HS-5 (cell line): ENCODE results near the gene EVI5L.
"Not testable (repeated sequence)": the region's sequence is repeated elsewhere in the genome, so short reads cannot be mapped to it uniquely, and the experiment has no call there.

Experiments used
- DNase-seq: peaks from one replicate; pipeline ENCODE4 v3.0.0-alpha.2; 2012; ENCODE audit warnings: low read depth

Gene EVI5L

DNA sequence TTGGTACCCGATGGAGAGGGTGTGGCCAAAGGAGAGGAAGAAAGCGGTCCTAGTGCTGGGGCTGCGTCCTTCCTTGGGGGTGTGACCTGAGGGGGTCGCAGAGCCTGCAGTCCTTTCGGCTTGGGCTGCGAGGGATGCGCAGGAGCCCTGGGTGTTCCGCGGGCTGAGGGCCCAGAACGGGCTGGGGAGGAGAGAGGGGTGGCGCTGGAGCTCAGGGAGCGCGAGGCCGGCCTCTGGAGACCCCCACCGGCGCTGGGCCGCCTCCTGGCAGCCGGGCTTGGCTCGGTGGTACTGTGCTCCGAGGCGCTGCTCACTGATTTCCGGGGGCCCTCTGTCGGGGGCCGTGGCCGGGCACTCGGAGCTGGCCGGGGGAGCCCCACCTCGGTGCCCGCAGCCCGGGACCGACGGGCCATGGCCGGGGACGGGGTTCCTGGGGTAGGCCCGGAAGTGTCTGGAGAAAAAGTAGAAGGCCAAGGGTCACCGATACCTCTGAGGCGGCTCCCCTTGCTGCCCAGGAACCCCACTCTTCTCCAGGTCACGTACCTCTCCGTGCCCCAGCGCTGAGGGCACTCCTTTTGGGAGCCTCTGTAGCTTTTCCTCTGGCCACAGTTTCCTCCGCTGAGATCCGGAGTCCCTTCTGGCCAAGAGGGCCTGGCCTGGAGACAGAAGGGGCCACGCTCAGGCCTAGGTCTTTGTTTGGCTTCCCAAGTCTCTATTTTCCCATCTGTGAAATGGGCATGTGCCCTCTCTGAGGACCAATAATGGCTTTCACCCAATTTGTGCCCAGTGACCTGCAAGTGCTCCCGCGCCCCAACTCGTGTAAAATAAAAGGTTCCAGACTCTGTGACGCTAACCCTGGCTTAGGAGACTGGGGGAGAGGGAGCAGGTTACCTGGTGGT is 42.5 kb downstream of the EVI5L start:
- DNase-seq = no peak

DNA sequence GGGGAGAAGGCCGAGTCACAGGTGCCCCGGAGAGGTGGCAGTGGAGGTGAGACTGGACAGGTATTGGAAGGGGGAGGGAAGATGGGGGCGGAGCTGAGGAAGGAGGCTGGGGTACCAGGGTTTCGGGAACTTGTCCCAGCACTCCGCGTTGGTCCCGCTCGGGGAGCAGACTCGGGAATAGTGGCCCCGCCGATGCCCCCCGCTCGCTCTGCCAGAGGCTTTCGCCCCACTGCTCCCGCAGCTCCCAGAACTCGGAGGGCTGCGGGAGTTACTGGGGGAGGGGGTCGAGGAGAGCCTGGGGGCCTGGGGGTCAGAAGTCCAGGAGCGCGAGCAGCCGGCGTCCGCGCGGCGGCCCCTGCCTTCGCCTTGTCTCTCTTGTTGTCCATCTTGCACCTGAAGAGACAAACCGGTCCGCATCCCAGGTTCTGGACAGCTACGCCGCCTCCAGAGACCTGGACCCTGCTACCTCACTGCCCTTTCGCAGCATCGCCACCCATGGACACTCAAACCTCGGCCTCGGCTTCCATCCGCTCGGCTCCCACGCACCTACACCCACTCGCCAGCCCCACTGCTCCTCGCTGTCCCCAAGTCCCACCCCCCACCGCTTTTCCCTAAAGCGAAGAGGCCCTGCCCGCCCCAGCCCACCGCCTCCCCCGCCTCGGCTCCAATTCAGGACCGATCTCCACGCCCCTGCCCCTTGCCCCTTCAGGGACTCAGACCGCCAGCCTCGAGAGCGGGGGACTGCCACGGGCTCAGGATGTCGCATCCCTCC is 43.5 kb downstream of the EVI5L start:
- no peak for DNase-seq

DNA sequence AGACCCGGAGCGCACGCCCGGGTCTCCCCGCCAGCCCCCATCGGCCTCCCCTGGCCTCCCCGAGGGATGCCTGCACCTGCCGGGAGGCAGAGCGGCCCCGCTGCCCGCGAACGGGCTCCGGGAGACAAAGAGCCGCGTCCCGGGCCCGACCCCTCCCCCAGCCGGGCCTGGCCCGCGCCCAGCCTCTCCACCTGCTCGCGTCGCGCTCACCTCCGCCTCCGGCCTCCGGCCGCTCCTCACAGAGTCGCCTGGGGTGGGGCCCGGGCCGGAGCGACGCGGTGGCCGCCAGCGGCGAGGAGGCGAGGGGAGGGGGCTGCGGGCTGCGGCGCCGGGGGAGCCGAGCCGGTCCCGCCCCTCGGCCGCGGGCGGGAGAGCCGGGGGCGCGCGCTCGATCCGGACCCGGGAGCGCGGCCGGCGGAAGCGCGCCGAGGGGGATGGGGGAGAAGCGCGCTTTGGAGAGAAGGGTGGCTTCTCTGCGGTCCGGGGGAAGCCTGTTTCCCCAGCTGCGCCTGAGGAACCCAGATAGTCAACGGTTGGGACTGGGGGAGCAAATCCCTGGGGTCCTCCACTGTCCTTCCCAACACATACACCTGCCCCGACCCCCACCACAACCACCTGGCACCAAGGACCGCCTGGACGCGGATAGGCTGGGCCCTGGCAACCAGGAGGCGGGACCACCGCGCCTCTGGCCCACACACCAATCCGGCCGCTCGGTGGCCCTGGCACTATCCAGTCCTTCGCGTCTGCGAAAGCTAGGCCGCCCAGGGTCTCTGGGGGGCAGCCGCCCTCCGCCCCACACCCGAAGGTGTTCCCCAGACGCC is 44.3 kb downstream of the EVI5L start, which contains the start of gene PRR36:
Gene PRR36, minus strand, starts transcription at position 315 of the 821 bp plus-strand sequence. CDS start 701 bp downstream, outside the sequence.
- DNase-seq = no peak

DNA sequence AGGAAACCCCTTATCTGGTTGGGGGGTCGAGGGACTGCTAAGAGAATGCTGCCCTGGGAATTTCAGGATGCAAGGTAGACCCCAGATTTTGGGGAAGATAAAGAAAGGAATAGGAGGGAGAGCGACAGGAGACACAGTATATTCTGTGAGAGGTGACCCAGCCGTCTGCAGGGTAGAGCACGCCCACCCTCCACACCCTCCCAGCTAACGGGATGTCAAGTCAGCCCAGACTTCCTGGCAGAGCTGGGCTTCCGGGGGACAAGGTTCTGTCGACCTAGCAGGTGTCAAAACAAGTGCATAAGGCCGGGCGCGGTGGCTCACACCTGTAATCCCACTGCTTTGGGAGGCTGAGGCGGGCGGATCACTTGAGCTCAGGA is 44.9 kb downstream of the EVI5L start:
- DNase-seq = no peak

DNA sequence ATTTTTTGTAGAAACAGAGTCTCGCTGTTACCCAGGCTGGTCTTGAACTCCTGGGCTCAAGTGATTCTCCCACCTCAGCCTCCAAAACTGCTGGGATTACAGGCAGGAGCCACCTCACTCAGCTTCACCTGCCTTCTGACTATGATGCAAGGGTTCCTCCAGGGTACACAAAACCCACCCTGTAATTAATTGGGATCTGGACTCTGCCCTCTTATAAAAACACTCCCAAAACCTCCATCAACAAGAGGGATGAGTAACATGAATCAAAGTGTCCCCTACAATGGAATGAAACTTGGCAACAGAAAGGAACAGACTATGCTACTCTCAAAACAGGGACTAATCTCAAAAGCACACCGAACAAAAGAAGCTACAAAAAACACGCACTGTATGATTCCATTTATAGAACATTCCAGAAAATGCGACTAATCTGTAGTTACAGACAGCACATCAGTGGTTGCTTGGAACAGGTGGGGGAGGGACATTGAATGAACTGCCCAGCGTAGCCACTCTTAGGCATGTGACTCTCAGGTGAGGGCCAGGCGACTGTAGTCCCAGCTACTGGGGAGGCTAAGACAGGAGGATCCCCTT is 47.3 kb downstream of the EVI5L start:
- DNase-seq = no peak

DNA sequence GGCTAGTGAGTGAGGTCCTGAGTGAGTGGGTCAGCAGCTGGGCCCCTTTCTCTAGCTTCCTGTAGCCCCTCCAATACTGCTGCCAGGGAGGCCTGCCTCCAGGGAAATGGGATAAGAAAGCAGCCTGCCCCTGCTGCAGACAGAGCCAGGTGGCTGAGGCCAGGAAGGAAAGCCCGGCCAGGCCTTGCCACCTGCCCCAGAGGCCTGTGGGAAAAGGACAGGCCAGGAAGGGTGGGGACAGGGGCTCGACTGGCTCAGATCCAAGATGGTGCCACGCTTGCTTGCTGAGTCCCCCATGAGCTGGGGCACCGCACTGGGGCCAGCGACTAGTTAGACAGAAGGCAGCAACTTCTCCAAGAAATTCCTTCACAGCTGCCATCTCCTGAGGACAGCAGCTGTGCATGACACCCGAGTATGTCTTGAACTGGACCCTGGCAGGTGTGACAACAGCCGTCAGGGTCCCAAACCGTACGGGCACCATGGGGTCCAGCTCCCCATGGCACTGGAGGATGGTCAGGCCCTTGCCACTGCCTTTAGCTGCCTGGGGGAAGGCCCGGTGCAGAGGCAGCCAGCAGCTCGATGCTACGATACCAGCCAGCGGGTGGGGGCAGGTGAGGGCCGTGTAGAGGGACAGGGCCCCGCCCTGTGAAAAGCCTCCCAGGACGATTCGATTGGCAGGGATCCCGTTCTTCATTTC is 49.2 kb downstream of the EVI5L start:
- no peak for DNase-seq

DNA sequence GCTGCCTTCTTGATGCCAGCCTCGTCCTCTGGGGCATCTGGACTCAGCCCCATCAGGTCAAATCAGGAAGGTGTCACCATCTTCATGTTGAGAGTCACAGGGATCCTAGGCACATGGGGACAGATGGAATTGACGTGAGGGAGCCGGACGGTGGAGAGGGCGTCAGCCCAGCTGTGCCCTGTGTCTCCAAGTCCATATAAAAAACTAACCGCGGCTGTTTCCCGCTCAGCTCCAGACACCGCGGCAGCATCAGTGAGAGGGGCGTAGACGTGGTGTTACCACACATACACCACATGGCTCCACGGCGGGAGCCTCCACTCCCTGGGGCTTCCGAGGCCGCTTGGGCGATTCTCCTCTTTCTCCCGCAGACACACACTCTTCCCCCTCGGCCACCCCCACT is 49.8 kb downstream of the EVI5L start:
- DNase-seq = no peak

DNA sequence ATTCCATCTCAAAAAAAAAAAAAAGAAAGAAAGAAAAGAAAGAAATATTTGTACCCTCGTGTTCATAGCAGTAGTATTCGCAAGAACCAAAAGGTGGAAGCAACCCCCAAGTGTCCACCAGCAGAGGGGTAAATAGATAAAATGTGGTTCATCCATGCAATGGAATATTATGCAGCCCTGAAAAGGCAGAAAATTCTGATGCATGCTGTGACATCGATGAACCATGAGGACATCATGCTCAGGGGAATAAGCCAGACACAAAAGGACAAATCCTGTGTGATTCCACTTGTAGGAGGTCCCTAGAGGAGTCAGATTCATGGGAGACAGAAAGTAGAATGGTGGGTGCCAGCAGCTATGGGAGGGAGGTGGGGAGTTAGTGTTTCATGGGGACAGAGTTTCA is 51.9 kb downstream of the EVI5L start:
- DNase-seq = no peak

DNA sequence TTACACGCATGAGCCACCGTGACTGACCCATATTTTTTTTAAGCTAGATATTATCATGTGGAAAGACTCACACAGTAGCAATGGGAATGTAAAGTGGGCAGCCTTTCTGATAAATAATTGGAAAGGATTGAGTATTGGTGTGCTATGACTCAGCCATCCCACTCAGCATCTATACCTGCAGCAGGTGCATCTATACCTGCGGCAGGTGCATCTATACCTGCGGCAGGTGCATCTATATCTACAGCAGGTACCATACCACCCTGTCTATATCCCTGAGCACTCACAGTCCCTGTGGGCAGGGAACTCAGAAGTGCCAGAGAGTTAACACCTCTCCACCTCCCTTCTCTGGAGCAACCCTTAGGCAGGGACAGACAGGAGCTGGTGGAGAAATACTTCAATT is 53.1 kb downstream of the EVI5L start:
- no peak for DNase-seq

DNA sequence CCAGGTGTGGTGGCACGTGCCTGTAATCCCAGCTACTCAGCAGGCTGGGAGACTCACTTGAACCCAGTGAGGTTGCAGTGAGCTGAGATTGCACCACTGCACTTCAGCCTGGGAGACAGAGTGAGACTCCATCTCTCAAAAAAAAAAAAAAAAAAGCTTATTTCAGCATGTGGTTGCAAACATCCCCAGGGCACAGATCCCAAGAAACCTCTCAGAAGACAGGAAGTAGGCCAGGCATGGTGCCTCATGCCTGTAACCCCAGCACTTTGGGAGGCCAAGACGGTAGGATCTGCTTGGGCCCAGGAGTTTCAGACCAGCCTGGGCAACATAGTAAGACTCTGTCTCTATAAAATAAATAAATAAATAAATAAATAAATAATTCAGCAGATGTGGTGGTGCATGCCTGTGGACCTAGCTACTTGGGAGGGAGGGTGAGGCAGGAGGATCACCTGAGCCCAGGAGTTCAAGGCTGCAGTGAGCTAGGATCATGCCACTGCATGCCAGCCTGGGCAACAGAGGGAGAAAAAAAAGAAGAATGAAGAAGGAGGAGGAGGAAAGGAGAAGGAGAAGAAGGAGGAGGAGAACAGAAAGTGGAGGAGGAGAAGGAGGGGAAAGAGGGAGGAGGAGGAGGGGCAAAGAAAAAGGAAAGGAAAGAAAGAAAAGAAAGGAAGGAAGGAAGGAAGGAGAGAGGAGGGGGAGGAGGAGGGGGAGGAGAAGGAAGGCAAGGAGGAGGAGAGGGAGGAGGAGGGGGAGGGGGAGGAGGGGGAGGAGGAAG is 54.0 kb downstream of the EVI5L start:
- DNase-seq = no peak

DNA sequence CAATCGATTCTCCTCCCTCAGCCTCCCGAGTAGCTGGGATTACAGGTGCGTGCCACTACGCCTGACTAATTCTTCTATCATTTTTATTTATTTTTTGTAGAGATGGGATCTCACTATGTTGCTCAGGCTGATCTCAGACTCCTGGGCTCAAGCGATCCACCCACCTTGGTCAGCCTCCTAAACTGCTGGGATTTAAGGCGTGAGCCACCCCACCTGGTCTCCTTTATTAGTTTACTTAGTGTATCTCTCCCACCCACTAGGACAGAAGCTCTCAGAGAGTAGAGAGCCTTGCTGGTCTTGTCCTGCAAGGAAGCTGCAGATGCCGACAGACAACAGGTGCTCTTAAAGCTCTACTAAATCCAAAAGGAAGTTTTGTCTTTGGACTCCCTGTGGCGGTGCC is 55.8 kb downstream of the EVI5L start:
- no peak for DNase-seq

DNA sequence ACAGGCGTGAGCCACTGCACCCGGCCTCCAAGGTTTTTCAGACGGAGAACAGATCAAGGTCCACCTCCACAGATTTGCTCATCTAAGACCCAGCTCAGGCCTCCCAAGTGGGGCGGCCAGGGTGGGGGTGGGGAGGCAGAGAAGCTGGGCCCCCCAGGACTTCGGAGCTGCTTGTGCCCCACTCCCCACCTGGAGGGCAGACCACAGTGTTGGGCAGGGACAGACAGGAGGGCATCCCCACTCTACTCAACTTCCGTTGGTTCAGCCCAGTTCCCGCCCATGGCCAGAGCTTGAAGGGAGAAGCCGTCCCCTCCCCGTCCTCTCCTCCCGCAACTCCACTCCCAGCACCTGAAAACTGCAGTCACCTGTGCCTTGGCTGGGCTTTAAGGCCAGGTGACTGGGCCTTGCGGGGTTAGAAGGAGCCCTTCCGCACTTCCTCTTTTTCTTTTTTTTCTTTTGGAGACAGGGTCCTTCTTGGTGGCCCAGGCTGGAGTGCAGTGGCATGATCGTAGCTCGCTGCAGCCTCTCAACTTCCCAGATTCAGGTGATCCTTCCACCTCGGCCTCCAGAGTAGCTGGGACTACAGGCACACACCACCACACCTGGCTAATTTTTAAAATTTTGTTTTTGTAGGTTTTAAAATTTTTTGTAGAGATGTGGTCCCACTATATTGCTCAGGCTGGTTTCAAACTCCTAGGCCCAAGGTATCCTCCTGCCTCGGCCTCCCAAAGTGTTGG is 57.6 kb downstream of the EVI5L start:
- DNase-seq = no peak

DNA sequence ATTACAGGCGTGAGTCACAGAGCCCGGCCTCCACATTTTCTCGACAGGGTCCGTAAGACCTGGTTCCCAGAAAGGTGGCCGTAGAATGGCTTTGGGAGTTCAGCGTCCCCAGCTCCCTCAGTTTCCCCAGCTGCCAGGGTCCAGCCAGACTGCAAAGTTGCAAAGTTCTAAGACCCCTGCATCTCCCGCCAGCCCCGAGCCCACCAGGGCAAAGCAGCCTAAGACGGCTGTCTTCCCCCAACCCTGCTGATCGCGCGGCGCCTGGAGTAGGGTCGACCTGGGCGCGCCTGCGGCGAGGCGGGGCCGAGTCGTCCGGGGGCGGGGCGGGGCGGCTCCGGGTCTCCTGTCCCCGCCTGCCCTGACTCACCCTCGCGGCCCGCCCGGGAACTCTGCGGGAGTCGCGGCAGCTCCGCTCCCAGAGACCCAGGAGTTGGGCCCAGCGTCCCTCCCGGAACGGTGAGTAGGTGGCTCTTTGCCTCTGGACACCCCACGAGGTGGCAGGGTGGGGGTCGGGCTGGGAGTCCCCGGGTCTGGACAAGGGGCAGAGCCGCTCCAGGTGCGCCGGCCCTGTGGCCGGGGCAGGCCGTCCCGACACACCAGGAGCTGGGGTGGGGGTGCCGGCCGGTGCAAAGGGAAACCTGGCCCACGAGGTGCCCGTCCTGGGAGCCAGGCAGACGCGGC is 58.3 kb downstream of the EVI5L start, which contains the start of gene LRRC8E:
Gene LRRC8E, plus strand, starts transcription at position 366 of the 681 bp plus-strand sequence. CDS start 7,094 bp downstream, outside the sequence.
- no peak for DNase-seq

DNA sequence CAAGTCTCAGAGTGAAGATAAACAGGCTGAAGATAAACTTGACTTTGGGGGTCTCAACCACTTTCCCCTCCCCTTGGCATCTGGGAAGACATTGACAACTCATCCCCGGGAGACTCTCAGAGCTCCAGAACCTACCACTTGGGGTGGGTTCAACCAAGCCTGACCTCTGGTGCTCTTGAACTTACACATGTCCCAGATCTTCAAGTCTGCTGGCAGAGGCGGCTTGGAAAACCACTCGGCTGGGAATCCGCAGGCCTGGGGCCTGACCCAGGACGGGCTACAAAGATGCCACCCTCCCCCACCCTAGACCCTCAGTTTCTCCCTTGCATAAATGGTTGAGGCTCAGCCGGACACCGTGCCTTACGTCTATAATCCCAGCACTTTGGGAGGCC is 58.8 kb downstream of the EVI5L start:
- no peak for DNase-seq

DNA sequence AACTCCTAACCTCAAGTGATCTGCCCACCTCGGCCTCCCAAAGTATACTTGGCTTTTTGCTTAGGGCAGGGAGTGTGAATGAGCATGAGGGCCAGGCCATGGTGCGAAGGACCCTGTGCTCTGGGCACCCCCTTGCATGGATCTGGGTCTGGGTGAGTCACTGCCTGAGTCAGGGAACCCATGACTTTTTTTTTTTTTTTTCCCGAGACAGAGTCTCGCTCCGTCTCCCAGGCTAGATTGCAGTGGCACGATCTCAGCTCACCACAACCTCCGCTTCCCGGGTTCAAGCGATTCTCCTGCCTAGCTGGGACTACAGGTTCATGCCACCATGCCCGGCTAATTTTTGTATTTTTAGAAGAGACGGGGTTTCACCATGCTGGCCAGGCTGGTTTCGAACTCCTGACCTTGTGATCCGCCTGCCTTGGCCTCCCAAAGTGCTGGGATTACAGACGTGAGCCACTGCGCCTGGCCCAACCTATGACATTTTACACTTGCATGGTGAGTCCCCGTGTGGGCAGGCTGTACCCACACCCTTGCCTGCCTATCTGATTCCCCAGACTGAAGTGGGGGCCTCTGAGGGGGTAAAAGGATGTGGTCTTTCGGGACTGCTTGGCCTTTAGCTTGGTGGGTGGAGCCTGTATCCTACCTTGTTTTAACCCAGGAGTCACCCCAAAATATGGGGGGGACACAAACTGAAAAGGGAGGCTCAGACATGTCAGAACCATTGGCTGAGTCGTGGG is 63.5 kb downstream of the EVI5L start:
- not testable (repeated sequence) for DNase-seq

DNA sequence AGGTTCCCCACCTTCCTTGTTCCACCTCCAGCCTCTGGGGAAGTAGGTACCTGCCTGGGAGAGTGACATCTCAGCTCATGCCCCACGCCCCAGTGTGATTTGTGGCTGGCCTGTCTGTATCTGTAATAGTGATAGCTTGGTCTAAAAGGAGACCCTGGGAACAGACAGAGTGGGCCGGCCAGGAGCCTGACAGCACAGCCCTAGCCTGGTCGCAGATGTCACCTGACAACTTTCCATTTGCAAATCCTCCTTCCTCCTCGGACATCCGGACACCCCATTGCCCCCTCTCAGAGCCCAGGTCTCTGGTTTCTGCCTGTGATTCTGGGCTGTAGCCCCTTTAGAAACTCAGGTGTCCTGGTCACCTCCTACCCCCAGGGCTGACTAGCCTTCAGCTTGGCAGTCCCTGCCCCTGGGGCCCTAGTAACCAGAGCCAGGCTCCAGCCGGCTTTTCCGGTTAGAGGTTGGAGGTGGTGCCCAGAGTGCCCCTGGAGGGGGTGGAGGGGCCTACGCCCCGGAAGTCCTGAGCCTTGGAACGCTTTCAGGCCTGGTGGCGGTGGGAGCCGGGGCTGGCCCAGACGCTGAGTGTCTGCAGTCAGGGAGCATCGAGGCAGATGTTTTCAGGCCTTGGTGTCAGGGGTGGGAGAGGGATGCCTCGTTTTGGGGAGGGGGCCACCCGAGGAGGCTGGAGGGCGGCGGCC is 64.7 kb downstream of the EVI5L start:
- DNase-seq = no peak

DNA sequence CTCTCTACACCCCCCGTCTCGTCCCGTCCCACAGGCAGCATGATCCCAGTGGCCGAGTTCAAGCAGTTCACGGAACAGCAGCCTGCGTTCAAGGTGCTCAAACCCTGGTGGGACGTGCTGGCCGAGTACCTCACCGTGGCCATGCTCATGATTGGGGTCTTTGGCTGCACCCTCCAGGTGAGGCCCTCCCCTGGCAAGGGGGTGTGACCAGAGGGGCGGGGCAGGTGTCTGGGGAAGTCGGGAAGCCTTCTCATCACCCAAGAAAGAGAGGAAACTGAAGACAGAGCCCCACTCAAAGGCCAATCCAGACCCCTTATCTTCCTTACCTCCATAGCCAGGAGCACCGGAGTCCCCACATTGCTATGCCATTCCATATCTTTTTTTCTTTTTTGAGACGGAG is 65.5 kb downstream of the EVI5L start:
- DNase-seq = no peak

DNA sequence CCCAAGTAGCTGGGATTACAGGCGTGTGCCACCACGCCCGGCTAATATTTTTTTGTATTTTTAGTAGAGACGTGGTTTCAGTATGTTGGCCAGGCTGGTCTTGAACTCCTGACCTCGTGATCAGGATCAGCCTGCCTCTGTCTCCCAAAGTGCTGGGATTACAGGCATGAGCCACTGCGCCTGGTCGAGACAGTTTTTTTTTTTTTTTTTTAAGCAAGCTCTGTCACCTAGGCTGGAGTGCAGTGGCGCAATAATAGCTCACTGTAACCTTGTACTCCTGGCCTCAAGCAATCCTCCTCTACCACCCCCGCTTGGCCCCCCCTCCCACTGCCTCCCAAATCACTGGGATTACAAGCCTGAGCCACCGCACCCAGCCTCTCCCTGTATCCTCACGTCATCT is 67.3 kb downstream of the EVI5L start:
- DNase-seq = no peak
